Embryonic facial prominence (tissue), 1 donor: ENCODE data around the gene CRKL.

Experiments used
- DNase-seq: peaks from one replicate; pipeline ENCODE4 v3.0.0-alpha.2; 2016; ENCODE audit errors: extremely low spot score

The CRKL gene

DNA sequence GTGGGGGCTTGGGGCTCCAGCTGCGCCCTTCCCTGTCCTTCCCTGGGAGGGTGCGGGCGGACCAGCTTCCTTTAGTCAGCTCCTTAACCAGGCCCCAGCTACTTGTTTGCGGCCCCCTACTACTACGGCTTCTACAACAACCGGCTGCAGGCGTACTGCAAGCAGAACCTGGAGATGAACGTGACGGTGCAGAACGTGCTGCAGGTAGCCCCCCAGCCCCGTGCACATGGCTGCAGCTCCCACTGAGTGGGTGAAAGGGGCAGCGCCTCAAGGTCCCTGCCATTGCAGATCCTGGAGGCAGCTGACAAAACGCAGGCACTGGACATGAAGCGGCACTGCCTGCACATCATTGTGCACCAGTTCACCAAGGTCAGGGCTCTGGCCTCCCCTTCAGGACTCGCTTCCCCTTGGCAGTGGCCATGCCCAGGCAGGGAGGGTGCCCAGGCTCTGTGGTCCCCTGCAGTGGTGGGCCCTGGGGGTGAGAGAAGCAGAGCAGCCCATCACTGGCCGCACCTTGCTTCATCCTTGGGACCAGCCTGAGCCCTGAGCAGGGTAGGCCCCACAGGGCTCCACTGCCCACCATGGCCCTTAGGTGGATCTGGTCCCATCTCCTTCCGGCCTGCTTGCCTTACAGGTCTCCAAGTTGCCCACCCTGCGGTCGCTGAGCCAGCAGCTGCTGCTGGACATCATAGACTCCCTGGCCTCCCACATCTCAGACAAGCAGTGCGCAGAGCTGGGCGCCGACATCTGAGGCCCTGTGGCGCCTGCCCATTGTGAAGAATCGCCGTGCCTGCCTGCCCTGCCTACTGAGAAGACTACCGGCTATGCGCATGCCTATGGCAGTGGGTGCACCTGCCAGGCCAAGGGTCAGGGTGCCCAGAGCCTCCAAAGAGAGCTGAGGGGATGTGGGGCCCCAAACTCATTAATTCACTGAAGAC, 79.7 kb downstream of the CRKL start:
- DNase-seq: no peak

DNA sequence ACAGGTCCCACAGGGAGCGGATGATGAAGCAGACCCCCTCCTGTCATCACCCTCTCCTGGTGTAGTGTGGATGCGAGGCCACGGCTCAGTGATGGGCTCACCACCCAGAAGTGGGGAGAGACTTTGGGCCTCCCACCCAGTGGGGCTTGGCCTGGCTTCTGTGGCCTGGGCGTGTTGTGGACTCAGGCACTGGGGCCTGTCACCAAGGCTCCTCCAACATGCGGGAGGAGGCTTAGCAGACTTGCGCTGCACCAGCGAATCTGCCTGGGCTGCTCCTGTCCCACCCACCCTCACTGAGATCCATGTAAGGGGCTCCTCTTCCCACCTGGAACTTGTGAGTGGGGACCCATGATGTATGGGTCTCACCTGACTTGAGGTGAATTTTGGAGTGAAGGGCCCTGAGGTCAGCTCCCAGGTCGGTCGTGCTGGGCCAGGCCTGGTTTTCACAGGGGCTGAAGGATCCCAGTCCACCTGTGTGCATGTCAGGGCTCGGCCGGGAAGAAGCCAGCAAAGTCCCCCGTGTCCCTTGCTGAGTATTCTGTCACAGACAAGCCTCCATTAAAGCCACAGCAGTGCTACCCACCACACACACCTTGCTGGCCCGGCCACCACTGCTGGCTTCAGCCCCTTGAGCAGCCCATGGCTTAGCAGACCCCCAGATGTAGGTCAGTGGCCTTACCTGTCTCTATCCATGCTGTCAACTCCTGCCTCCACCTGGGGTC, 80.5 kb downstream of the CRKL start:
- no peak for DNase-seq

DNA sequence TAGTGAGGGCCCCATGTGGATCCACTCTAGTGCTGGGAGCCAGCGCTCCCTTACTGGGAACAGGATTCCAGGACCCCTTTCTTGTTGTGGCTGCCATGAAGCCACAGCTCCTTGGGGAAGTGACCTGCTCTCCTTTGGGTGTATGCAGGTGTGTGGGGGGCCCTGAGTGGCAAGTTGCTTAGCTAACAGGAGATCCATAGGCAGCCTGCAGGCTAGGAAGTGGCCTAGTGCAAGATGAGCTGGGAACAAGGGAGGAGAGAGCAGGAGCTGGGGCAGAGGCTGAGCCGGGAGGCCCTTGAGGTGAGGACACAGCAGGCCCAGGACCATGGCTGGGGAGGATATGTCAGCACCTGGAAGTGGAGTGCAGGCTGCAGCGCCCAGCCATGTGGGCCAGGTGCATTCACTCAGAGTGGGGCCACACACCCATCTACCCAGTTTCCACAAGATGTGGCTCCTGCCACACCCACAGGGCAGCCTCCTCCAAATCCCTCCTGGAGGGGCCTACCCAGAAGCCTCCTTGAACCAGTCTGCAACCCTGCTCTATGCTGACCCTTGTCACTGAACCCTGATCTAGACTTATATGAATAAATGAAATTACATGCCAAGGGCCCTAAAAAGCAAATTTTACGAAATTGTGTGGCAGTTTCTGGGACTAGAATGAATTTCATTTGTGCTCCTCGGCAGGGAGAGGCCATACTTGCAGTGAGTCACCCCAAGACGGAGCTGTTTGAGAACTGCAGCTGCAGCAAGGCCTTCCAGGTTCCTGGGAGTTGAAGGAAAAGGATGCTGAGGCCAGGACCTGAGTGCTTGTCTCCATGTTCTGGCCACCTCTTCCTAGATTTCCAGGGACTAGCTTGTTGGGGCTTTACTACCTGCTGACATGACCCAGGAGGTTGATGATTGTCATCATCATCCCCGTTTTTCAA, 81.5 kb downstream of the CRKL start:
- no peak for DNase-seq

DNA sequence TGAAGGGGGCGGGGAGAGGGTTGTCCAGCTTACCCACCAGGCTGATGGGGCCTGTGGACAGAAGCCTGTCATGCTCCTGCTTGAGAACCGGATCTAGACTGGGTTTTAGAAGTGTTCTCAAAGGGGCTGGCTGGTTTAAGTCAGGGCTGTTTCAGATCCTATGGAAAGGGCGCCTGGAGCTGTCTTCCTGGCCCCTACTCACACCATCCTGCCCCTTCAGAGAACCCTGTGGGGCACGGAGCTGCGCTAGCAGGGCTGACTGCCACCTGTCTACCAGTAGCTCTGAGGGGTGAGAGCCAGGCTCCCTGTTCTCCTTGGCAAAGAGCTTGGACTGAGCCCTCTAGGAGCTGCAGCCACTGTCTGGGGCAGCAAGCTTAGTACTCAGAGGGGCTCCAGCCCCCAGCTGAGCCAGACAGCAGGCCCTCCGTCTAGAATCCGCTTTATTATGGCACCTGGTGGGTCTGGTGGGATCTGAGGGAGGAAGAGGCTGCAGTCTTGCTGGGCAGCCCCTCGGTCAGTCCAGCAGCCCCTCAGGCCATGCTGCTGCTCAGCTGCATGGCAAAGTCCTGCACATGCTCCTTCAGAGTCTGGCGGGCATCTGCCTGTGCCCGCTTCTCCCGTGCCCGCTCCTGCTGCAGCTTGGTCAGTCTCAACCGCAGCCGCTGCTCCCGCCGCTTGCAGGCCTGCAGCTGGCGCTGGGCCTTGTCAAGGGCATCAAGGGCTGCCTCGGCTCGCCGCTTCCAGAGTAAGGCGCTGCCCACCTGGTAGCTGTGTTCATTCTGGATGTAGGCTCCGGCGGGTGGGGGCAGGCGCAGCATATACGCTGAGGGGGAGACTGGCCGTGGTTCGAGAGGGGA, 82.4 kb downstream of the CRKL start:
- no peak for DNase-seq

DNA sequence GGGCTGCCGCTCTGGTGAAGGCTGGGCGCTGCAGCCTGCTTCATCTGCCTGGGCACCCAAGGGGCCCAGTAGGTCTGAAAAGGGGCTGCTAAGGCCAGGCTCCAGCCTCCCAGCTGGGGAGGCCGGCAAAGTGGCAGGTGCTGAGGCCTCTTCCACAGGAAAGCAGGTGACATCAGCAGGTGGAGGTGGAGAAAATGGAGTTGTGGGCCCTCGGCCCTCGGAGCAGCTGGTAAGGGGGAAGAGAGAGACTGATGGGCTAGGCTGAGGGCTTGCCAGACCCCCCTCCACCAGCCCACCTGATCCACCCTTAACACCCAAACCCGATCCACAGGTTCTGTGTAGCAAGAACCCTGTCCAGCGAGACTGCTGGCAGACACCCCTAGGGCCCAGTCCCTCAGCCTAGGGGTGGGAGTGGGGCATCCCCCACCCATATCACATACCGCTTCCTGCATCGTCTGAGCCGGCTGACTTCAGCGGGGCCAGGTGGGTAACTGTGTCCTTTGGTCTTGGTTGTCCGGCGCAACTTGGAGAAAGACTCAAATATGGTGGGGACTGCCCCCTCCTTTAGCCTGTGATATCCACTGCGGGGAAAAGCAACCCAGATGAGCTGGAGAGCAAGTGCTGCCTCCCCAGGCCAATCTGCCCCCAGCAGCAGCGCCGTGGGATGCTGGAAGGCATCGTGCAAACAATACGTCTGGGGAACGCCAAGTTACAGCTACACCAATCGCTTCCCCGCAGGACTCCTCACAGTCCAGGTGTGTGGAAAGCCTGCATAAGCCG, 83.2 kb downstream of the CRKL start:
- no peak for DNase-seq

DNA sequence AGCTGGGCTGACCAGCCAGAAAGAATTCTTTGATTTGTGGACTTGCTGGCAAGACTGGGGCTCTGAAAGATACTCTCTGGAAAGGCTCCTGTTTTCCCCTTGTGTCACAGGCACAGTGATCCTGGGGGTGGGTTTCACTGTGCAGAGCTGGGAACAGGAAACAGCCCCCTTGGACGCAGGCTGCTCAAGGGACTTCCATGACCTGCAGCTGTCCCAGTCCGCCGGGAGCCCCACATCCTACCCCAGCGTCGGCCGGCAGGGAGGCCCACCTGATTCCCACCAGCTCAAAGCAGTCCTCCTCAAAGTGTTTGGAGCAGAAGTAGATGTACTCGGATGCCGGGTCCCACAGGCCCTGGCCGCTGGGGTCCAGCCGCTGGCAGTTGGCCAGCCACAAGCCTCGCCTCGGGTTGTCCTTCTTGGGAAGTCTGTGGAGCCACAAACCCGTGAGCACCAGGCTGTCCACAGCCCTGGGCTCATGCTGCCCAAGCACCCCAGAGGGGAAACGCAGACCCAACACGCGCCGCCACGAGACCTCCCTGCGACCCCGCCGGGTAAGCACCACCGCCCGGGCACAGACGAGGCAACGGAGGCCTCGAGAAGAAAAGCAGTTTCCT, 83.9 kb downstream of the CRKL start:
- no peak for DNase-seq

DNA sequence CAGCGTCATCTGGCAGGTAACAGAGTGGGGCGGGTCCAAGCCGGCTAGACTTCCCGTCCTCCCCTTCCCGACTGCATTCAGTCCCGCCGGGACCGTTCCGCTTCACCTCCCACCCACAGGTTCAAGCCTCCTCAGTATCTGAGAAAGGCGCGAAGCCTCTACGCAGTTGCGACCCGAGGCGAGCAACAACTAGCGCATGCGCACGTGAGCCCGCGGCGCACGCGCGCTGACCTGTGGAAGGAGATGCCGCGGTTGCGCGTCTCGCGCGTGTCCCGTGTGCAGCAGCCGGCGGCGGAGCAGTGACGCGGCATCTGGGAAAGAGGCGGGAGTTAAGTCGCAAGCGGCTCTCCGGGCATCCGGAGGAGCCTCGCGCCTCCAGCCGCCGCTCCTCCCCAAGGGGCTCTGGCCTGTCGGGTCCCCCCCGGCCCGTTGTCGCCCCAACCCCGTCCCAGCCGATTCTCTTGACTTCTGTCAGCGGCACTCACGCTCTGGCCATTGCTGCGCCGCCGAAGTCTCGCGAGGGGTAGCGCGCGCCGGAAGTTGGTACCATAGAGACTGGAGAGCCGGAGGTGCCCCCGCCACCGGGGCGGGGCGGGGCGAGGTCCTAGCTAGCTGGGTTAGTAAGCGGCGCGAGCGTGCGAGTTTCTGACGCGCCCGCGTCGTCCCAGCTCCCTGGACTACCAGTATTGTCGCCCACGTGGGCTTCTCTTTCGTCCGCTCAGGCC, 84.6 kb downstream of the CRKL start, which contains the start of gene THAP7:
TSS of gene THAP7 (minus strand) at position 518 of the 725 bp plus-strand sequence. CDS start at position 311, 207 bp downstream.
- DNase-seq: peak; percentile 93
